ENCODE data around the gene ZBED3. TPM values are rescaled to one million over a fixed set of nuclear protein-coding genes. Genes with fewer than 3 reads are reported as not detected.

The ZBED3 gene
- total RNA-seq, 2 experiments from 2014 or later = 3.6 to 13.2 TPM

- H2AFZ ChIP-seq (ENCODE audit: low read length) = no peak overlapping the region
- CTCF ChIA-PET (ENCODE audit: unreplicated experiment) = no interaction called here
- no peaks in the 10 kb centered on the region for H3K79me2 ChIP-seq (ENCODE audit: insufficient read depth, low read depth, low read length)
- no peak overlapping the region for H3K4me3 ChIP-seq (ENCODE audit: low read depth, low read length, poor library complexity, severe bottlenecking)
- H3K4me2 ChIP-seq (ENCODE audit: low read length) = no peak overlapping the region
- H3K9me3 ChIP-seq (ENCODE audit: low read length) = no peaks in the 10 kb centered on the region
- no peak for TF ChIP-seq EZH2phosphoT487 (IDR thresholded peaks at IDR 0.05; ENCODE audit: borderline replicate concordance, low read depth, low read length)
- no peak for TF ChIP-seq CTCF (conservative IDR thresholded peaks at IDR 0.05; ENCODE audit: low read length)
- H3K4me1 ChIP-seq (ENCODE audit: insufficient read depth, low read length, poor library complexity, severe bottlenecking) = no peaks in the 10 kb centered on the region
- H3K9me2 ChIP-seq (ENCODE audit: insufficient read depth, low read length) = no peaks in the 10 kb centered on the region
- intact Hi-C loops (cut with micrococcal nuclease; ENCODE audit: unreplicated experiment) = no loop called here
- BruUV-seq (replicated peaks) = no TSS peak
- H3K27ac ChIP-seq (ENCODE audit: low read depth, low read length, poor library complexity, severe bottlenecking) = no peak overlapping the region
- H3K36me3 ChIP-seq (ENCODE audit: insufficient read depth, low read length) = no peaks in the 10 kb centered on the region
- no peaks in the 10 kb centered on the region for H4K20me1 ChIP-seq (ENCODE audit: insufficient read depth, low read length)
- POLR2A ChIA-PET = no interaction called here
- DNase-seq (ENCODE audit: low spot score) = no peak
These were observed 16.4 kb upstream of the ZBED3 start for GRCh38 chr5:77103457-77103856.

GRCh38 chr5:77102549-77102948 lies 15.5 kb upstream of the ZBED3 start:
- TF ChIP-seq EZH2phosphoT487 (IDR thresholded peaks at IDR 0.05; ENCODE audit: borderline replicate concordance, low read depth, low read length) = no peak
- TF ChIP-seq CTCF (conservative IDR thresholded peaks at IDR 0.05; ENCODE audit: low read length) = no peak
- H3K27ac ChIP-seq (ENCODE audit: low read depth, low read length, poor library complexity, severe bottlenecking) = no peak overlapping the region
- no peaks in the 10 kb centered on the region for H3K79me2 ChIP-seq (ENCODE audit: insufficient read depth, low read depth, low read length)
- no peaks in the 10 kb centered on the region for H3K36me3 ChIP-seq (ENCODE audit: insufficient read depth, low read length)
- H2AFZ ChIP-seq (ENCODE audit: low read length) = no peak overlapping the region
- no TSS peak for BruUV-seq (replicated peaks)
- no peak overlapping the region for H3K4me3 ChIP-seq (ENCODE audit: low read depth, low read length, poor library complexity, severe bottlenecking)
- H3K9me2 ChIP-seq (ENCODE audit: insufficient read depth, low read length) = no peaks in the 10 kb centered on the region
- POLR2A ChIA-PET = no interaction called here
- no peaks in the 10 kb centered on the region for H3K9me3 ChIP-seq (ENCODE audit: low read length)
- DNase-seq (ENCODE audit: low spot score) = no peak
- H4K20me1 ChIP-seq (ENCODE audit: insufficient read depth, low read length) = no peaks in the 10 kb centered on the region
- no peaks in the 10 kb centered on the region for H3K4me1 ChIP-seq (ENCODE audit: insufficient read depth, low read length, poor library complexity, severe bottlenecking)
- CTCF ChIA-PET (ENCODE audit: unreplicated experiment) = no interaction called here
- intact Hi-C loops (cut with micrococcal nuclease; ENCODE audit: unreplicated experiment) = no loop called here
- H3K4me2 ChIP-seq (ENCODE audit: low read length) = no peak overlapping the region

GRCh38 chr5:77101298-77101697 lies 14.2 kb upstream of the ZBED3 start:
- H3K36me3 ChIP-seq (ENCODE audit: insufficient read depth, low read length) = no peaks in the 10 kb centered on the region
- DNase-seq (ENCODE audit: low spot score) = no peak
- no peaks in the 10 kb centered on the region for H3K79me2 ChIP-seq (ENCODE audit: insufficient read depth, low read depth, low read length)
- BruUV-seq (replicated peaks) = no TSS peak
- no peak overlapping the region for H3K4me3 ChIP-seq (ENCODE audit: low read depth, low read length, poor library complexity, severe bottlenecking)
- H4K20me1 ChIP-seq (ENCODE audit: insufficient read depth, low read length) = no peaks in the 10 kb centered on the region
- POLR2A ChIA-PET = no interaction called here
- TF ChIP-seq EZH2phosphoT487 (IDR thresholded peaks at IDR 0.05; ENCODE audit: borderline replicate concordance, low read depth, low read length) = no peak
- TF ChIP-seq CTCF (conservative IDR thresholded peaks at IDR 0.05; ENCODE audit: low read length) = no peak
- no peaks in the 10 kb centered on the region for H3K9me3 ChIP-seq (ENCODE audit: low read length)
- no peak overlapping the region for H3K27ac ChIP-seq (ENCODE audit: low read depth, low read length, poor library complexity, severe bottlenecking)
- intact Hi-C loops (cut with micrococcal nuclease; ENCODE audit: unreplicated experiment) = no loop called here
- H2AFZ ChIP-seq (ENCODE audit: low read length) = no peak overlapping the region
- no peaks in the 10 kb centered on the region for H3K9me2 ChIP-seq (ENCODE audit: insufficient read depth, low read length)
- H3K4me1 ChIP-seq (ENCODE audit: insufficient read depth, low read length, poor library complexity, severe bottlenecking) = no peaks in the 10 kb centered on the region
- no peak overlapping the region for H3K4me2 ChIP-seq (ENCODE audit: low read length)
- CTCF ChIA-PET (ENCODE audit: unreplicated experiment) = no interaction called here
